HG03354 (cell line): Measurements from ENCODE around the gene FOXN3.
"Not testable (repeated sequence)": the region's sequence is repeated elsewhere in the genome, so short reads cannot be mapped to it uniquely, and the experiment has no call there.

Experiments used
- ATAC-seq: cut with Tn5 transposase; IDR thresholded peaks from one replicate; pipeline ENCODE4 v1.9.1; 2021; ENCODE audit warnings: mild to moderate bottlenecking; ENCODE audit not compliant: unreplicated experiment, poor library complexity, severe bottlenecking

FOXN3 gene

DNA sequence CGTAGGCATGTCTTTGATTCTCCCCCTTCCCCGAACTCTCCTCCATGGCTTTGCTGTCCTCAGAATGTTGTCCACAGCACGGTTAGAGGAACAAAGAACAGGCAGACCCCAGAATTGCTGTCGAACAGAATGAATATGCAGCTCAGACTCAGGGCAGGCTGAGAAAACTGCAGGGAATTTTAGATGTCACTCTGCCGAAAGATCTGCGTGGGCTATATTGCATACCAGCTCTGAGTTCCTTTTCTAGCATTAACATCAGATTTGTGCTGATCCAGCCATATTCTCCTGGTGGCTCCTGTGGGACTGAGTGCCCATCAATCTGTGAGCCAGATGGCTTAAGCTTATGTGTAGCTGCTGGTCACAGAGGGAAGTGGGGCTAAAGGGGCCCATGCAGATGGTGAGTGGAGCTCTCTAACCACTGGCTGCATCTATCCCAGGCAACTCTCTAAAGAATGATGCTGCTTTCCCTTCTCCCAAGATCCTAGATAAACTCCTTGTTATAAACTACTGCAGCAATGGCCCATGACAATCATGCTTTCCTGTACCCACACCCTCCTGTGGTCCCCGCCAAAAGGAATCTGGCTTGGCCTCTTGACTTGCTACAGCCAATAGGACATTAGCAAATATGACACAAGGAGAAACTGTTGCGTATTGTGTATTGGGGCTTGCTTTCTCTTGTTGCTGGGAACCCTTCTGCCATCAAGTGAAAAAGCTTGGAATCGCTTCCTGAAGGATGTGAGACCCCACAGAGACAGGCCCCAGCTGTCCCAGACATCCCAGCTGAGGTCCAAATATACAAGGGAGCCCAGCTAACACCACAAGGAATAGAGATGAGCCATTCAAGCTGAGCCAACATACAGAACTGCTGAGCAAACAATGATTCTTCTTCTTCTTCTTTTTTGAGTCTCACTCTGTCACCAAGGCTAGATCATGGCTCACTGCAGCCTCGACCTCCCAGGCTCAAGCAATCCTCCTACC is 101.3 kb downstream of the FOXN3 start:
- no peak for ATAC-seq

DNA sequence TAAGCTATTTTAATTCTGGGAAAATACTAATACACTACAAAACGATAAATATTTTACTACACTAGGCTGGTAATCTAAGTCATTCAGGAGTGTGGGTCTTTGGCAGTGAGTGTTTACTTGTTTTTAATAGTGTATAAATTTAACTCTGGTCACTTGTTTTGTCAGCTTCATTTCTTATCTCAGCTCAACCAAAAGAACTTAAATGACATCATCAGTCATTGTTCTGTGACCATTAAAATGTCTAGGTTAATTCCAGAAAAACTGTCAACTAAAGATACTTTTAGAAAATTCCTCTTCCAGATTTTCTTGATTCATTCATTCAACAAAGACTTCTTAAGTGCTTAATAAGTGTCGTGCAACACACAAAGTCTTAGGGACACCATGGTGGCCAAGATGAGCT is 102.8 kb downstream of the FOXN3 start:
- no peak for ATAC-seq

DNA sequence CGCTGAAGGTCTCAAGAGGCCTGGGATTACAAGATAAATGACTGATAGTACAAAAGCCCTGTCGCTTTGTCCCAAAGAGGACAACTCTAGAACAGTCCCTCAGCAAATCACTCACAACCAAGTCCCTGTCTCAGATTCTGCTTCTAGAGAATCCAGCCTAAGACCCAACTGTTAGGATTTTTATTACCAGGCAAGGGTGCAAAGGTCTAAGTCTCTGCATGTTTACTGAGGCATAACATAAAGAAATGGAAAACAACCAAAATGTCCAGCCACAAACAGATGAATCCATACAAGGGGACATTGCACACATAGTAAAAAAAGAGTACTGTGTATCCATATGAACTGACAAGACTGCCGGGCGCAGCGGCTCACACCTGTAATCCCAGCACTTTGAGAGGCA is 104.1 kb downstream of the FOXN3 start:
- no peak for ATAC-seq

DNA sequence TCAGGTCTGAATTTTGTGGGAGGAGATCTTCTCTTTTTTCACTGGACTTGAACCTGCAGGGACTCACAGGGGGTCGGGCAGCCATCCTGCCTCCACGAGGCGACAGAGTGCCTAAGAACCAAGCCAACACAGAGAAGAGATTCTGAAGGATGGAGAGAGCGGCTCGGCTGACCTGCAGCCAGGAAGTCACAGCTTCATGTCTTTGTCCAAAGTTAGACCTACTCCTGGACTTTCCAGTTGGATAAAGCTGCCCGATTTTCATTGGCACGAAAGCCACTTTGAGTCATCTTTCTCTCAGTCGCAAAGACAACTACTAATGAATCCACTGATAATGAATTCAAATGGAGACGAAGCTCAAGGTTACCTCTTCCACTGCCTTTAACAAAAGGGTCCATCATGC is 106.8 kb downstream of the FOXN3 start:
- ATAC-seq: no peak

DNA sequence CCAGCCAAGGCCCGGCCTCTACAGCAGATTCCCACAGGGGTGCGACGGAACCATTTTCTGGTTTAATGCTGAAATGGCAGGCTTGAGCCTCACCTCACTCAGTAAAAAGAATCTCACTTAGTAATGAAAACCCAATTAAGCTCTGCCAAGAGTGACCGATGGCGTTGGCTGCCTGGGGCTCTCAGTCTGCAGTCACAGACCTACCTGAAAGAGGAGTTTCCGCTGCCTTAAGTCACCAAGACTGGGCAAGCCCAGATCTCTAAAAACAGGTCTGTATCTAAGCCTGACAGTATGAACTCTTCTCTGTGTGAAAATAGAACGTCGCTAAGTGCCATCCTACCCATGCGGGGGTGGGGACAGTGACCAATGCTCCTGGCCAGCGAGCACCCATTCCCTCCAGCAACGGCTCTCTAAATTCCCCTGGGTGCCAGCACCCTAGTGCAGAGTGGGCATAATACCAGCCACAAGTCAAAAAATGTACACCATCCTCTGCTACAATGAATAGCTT is 107.3 kb downstream of the FOXN3 start:
- ATAC-seq: no peak

DNA sequence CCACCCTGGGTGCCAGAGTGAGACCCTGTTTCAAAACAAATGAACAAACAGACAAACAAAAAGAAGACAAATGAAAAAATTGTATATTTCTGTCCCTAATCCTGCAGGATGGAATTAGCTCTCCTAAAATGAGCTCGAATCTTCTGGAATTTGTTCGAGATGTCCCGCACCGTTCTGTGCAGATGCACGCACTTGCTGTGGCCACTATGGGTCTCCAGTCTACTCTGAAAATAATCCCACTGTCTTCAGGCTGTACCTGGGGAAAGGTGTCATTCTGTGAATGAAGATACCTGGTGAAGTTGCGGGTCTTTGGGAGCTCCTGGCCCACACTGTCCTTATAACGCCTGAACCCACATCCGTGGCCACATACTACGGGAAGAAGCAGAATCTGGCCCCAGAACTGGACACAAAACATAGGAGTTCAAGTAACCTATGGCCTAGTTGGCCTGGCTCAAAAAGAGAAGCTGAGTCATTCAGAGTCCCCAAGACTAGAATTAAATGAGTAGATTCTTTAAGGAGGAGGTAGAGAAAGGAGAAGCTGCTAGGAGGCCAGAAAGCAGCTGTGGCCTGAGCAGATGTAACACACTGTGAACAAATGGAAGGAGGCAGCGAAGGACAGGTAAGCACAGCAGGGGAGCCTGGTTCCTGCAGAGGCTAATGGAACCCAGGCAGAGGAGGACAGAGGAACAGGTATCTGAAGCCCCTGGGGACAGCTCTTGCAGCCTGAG is 108.6 kb downstream of the FOXN3 start:
- no peak for ATAC-seq

DNA sequence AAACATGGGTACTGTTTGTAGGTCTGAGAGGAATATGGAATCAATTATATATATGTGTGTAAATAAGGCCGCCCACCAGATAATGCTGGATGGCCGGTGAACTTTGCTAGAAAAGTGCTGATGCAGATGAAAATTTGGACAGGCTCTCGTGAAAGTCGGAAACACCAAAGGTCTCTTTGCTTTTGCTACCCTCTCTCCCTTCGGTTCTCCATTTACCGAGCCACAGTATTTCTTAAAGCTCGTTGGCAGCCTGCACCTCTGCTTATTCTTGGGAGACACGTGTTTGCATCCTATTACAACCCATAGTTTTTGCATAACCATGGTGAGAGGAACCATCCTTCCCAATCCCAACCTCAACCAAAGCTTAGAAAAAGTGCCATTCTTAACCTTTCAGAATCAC is 109.6 kb downstream of the FOXN3 start:
- ATAC-seq: no peak

DNA sequence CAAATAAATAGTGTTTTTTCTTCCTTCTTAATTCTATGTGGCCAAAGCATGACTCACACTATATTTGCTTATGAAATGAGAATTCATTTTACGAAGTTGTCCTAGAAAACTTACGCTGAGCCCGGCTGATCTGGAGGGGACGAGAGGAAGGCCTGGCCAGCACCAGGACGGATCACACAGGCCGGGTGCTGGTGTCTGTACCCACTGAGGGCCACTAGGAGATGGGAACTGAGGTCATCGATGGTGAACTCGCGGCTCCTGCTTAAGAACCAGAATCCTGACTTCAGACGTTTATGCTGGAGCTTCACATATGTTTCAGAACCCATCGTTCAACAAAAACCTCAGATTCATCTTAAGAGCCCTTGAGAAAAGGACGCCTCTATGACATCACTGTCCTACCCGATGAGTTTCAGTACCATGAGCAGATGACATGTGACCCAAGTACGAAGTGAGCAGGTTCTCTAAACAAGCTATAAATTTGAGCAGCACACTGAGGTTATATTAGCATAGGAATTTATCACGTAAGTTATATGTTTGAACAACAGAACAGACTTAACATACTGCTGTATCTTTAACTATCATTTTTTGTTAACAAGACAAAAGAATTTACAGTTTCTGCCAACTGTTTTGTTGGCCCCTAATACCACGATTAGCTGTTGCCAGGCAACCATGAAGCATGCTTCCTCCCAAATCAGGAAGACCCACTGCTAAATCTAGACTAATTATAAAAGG is 111.9 kb downstream of the FOXN3 start:
- peak; percentile 56 for ATAC-seq

DNA sequence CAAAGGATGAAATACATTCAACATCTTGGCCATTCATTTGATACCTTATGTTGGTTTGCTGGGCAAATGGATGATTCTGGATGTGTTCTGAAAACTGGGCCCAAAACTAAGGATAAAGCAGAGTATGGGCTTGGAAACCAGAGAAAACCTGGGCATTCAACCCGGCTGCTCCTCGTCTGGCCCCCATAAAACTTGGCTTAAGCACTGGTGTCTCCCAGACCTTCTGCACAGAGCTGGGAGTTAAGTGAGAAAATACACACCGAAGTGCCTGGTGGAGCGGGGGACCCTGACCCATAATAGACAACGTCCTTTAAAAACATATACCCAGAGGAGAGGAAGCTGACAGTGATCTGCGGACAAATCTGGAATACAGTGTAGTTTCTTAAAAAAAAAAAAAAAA is 112.5 kb downstream of the FOXN3 start:
- no peak for ATAC-seq

DNA sequence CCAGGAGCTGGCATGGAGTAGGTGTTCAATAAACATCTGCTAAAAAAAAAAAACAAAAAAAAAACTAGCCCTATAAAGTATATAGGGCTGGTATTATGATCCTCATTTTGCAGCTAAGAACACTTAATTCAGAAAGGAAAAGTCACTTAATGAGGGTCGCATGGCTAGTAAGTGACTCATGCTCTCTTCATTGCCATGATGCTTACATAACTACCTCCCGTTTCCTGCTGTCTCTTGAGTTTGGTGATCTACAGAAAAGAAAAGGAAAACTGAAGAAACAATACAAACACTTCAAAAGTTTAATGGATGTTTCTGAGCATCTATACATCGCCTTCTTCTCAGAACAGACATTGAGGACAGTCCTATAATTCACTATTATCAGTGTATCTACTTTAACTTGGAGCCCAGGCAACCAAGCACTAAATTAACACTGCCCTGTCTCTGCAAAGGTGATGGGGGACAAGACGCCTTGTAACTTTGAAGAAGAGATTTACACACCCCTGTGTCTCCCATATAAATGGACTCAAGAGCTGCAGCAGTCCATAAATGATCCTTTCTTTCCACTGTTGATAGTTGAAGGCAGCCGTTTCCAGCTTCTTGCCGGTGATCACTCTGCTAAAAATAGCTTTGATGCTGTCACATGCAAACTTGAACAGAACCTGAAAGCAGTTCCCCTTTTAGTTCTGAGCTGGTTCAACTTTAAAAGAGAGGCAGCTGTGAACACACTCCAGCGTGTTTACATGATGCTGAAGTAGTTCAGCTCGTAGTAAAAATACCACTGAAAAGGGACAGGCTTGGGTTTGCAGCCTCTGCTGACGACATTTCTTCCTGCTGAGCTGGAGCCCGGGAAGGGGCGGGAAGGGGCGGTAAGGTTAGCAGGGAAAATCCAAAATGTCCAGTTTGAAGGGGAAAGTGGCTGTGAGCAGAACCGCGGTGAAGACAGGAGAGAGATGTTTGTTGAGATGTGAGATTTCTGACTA is 113.3 kb downstream of the FOXN3 start:
- ATAC-seq: peak; percentile 73

DNA sequence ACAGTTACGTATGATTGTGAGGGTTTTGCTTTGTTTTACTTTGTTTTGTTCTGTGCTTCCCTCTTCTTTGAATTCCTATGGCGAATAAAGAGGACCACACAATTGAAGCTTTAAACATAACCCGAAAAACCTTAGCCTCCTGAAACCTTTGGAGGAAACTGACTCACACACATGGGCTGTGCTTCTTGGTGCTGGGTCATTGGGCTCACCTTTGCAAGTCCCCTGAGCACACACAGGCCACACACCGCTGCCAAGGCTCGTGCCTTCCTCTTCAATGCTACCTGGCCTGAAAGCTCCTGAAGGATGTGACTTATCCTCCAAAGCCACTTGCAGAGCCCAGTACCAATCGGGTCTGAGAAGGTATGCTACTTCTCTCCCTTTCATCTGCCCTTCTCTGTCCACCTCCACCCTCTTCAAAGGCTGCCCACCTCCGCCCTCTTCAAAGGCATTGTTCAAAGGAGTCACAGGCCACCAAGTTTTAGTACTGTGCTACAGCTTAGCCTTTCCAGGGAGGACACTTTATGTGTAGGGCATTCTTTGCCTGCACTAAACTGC is 114.6 kb downstream of the FOXN3 start:
- ATAC-seq: no peak

DNA sequence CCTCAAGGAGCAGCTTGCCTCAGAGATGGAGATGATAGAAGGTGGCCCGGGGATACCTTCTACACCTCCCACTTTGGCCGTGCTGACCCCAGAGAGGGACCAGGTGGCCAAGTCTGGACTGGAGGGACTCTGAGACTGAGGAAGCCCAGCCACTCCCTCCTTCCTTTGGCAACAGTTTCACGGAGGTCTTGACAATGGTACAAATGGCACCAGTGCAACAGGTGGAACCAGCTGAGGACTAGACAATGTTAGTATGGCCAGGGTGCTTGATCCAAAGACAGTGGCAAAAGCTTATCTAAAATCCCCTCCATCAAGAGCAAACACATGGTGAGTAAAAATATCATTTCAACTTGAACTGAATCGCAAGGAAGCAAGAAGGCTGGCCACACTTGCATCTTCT is 117.4 kb downstream of the FOXN3 start:
- no peak for ATAC-seq

DNA sequence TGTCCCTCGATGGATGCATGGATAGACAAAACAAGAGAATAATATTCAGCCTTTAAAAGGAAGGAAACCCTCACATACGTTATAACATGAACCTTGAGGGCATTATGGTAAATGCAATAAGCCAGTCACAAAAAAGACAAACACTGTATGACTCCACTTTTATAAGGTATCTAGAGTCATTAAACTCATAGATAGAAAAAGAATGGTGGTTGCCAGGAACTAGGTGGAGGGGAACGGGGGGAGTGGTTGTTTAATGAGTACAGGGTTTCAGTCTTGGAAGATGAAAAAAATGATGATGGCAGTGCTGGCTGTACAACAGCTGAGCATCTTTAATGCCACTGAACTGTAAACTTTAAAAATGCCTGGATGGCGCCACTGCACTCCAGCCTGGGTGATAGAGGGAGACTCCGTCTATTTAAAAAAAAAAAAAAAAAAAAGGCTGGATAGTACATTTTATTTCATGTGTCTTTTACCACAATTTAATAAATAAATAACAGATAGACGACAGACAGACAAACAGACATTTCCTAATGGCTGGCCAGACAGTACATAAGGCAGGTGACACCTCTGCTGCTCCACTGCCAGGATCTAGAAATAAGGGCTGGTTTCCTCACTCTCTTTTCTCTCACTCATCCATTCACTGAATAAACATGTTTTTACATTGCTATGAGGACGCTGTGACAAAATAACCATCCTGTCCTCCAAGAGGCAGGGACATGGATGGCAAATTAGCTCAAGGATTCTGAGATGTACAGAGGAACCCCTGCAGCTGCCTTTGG is 118.8 kb downstream of the FOXN3 start:
- ATAC-seq: no peak

DNA sequence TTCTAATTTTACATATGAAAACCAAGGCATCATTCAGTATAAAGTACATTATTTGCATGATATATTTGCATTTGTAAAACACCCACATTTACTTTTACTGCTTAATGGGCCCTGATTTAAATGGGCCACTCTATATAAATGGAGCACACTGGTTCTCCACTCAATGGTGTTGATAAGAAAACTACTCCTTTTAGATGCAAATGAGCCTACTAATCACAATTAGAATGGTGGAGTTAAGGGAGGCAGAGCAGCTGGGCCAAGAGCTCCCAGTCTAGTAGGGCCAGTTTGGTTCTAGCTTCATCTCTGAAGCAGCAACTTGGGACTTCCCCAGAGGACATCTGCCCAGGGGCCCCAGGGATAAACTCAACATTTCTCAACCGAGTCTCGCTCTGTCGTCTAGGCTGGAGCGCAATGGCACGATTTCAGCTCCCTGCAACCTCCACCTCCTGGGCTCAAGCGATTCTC is 120.7 kb downstream of the FOXN3 start:
- ATAC-seq: peak; percentile 66

DNA sequence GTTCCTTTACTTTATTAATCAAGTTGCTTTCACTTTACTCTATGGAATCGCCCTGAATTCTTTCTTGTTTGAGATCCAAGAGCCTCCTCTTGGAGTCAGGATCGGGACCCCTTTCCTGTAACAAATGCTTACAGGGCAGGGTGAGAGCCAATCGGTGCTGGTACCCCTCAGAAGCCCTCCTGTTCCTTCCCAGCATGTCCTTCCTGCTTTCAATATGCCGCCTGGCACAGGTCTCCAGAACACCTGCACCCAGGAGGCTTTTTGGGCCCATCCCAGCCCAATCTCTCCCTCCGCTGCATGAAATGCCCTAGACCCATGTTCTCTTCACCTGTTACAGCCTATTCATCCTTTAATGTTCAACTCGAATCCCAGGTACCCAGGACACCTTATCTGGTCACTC is 122.2 kb downstream of the FOXN3 start:
- ATAC-seq: no peak

DNA sequence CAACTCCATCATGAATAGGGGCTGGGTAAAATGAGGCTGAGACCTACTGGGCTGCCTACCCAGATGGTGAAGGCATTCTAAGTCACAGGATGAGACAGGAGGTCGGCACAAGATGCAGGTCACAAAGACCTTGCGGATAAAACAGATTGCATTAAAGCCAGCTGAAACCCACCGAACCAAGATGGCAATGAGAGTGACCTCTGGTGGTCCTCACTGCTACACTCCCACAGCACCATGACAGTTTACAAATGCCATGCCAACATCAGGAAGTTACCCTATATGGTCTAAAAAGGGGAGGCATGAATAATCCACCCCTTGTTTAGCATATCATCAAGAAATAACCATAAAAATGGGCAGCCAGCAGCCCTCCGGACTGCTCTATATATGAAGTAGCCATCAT is 122.6 kb downstream of the FOXN3 start:
- not testable (repeated sequence) for ATAC-seq

DNA sequence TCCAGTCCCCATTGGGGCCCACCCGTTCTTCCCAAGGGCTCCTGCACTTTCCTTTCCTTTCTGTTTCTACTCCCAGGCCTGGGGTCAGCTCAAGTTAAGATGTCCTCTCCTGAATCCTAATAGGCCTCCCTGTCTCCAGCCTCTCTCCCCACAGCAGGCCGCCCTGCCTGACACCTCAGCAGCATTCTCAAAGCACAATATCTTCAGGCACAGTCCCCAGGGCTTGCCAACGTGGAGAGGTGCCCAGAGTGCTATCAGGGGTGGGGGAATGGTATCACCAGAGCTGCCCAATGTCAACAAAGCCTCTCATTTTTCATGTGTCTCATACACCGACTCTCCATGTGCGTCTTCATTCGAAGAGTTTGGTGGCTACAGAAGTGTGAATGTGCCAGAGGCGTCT is 123.0 kb downstream of the FOXN3 start:
- no peak for ATAC-seq
